ENCODE data around the gene MYCL. TPM values are rescaled to one million over a fixed set of nuclear protein-coding genes. Genes with fewer than 3 reads are reported as not detected.

The MYCL gene
- total RNA-seq (2021), result 17.6 and 18.4 TPM in 2 replicates
- long read RNA-seq, transcript MYCL-202 (2 exons, 1,688 nt), result minor isoform, 11 of 45 reads
- long read RNA-seq, transcript MYCL-203 (3 exons, 3,256 nt), result major isoform, 24 of 45 reads
- long read RNA-seq, transcript MYCL-201 (2 exons, 1,944 nt), result minor isoform, 5 of 45 reads
- long read RNA-seq, partial matches to known transcripts, result 0 of 45 reads
- long read RNA-seq, other reads (novel, unspliced or antisense), result 5 of 45 reads

GRCh38 chr1:39901714-39902459 is at the start of gene MYCL:
MYCL (minus strand) TSS chr1:39901917; CDS start chr1:39901434, 483 bp downstream.
- peaks cover 4% of the 10 kb centered on the region; the same call in 1 of the 2 replicates for H3K27me3 ChIP-seq (ENCODE audit: insufficient read depth, low read length)
- Mint-ChIP-seq H3K36me3 (ENCODE audit: insufficient read depth in 1 of 3, low read depth in 3 of 3) (peaks cover 0 to 8% (median 3%) of the 10 kb centered on the region in 3 experiments; a peak in 5 of 7 replicates), H3K9me3 (peaks cover 0 to 2% of the 10 kb centered on the region in 2 experiments; a peak in 2 of 5 replicates), H3K4me3 (peak within 1 kb of the TSS; percentile 78 to 93), H3K4me1 (peaks cover 39 to 45% of the 10 kb centered on the region in 2 experiments), H3K27ac (peak within 1 kb of the TSS in 1 of 3 experiments; percentile 92; a peak in 2 of 7 replicates), H3K27me3 (ENCODE audit: low read depth) (peaks cover 28% of the 10 kb centered on the region)
- H2BK20ac ChIP-seq (ENCODE audit: low read depth, low read length, poor library complexity, severe bottlenecking), result no peak within 1 kb of the TSS
- no peak within 1 kb of the TSS for H2BK120ac ChIP-seq (ENCODE audit: low read depth, low read length, poor library complexity, severe bottlenecking)
- peak; percentile 93 for TF ChIP-seq CTCF (conservative IDR thresholded peaks at IDR 0.05)
- H3K4ac ChIP-seq (ENCODE audit: low read depth, low read length), result no peak within 1 kb of the TSS
- H3K27ac ChIP-seq (ENCODE audit: insufficient read length, low read depth, low read length), result no peak within 1 kb of the TSS
- no peaks in the 10 kb centered on the region for H3K79me1 ChIP-seq (ENCODE audit: insufficient read depth, low read depth, low read length, poor library complexity, severe bottlenecking)
- H4K5ac ChIP-seq (ENCODE audit: insufficient read length, low read depth, low read length), result no peak within 1 kb of the TSS
- H4K8ac ChIP-seq (replicated peaks; ENCODE audit: insufficient read length, low read depth, low read length), result no peak within 1 kb of the TSS
- no peaks in the 10 kb centered on the region for H3K9me3 ChIP-seq (ENCODE audit: control insufficient read depth, low read depth, low read length)
- H2BK15ac ChIP-seq (ENCODE audit: low read depth, low read length), result no peak within 1 kb of the TSS
- H4K91ac ChIP-seq (ENCODE audit: insufficient read length, low read depth, low read length), result no peak within 1 kb of the TSS
- H3T11ph ChIP-seq (ENCODE audit: low read length), result no peak within 1 kb of the TSS
- H3K23me2 ChIP-seq (ENCODE audit: insufficient read length, low read depth, low read length, poor library complexity, severe bottlenecking), result peaks cover 19% of the 10 kb centered on the region
- H3K79me2 ChIP-seq (ENCODE audit: insufficient read depth, low read length), result no peaks in the 10 kb centered on the region
- no CpG with 5 or more reads among the region's 92 CpGs for WGBS (ENCODE audit: extremely low coverage, insufficient read length, low lambda C conversion rate)
- no peak within 1 kb of the TSS for H3K56ac ChIP-seq (ENCODE audit: insufficient read length, low read depth, low read length)
- H3K23ac ChIP-seq (ENCODE audit: insufficient read length, low read depth, low read length), result no peak within 1 kb of the TSS
- peaks cover 12% of the 10 kb centered on the region; the same call in 1 of the 2 replicates for H3K4me1 ChIP-seq (ENCODE audit: insufficient read depth, low read length)
- peak; percentile 97 for DNase-seq
- H3K18ac ChIP-seq (ENCODE audit: insufficient read length, low read depth, low read length), result peak within 1 kb of the TSS; percentile 71
- no peak within 1 kb of the TSS for H2AFZ ChIP-seq (ENCODE audit: low read length)
- H2BK12ac ChIP-seq (ENCODE audit: insufficient read length, low read depth, low read length), result no peak within 1 kb of the TSS
- H3K4me2 ChIP-seq (ENCODE audit: insufficient read depth, insufficient read length, low read length), result peak within 1 kb of the TSS; percentile 70
- peak within 1 kb of the TSS; percentile 64 for H3K9ac ChIP-seq (ENCODE audit: extremely low read depth, insufficient read length, low read length)
- peak within 1 kb of the TSS; percentile 71 for H3K14ac ChIP-seq (ENCODE audit: insufficient read depth, low read length)
- H2BK5ac ChIP-seq (ENCODE audit: insufficient read length, low read length), result no peak within 1 kb of the TSS
- H4K20me1 ChIP-seq (ENCODE audit: control insufficient read depth, insufficient read depth, insufficient read length), result no peaks in the 10 kb centered on the region
- H2AK5ac ChIP-seq (ENCODE audit: insufficient read length, low read length), result no peak within 1 kb of the TSS
